ENCODE data around the gene PRDM13. TPM values are rescaled to one million over a fixed set of nuclear protein-coding genes. Genes with fewer than 3 reads are reported as not detected.
"Not testable (repeated sequence)": the region's sequence is repeated elsewhere in the genome, so short reads cannot be mapped to it uniquely, and the experiment has no call there.

Gene PRDM13
- total RNA-seq, 2 experiments from 2014 or later = not detected

GRCh38 chr6:99589907-99590493, 16.6 kb upstream of the PRDM13 start:
- POLR2A ChIA-PET = interaction anchor here (0.6 kb wide), 1 partner anchor 20 kb away, joined by 3 read pairs; no protein-coding TSS in a partner anchor
- CTCF ChIA-PET = interaction anchor here (1.3 to 1.7 kb wide), 2 partner anchors 18 to 27 kb away, joined by 3 to 6 read pairs; no protein-coding TSS in a partner anchor
- Mint-ChIP-seq H3K9me3 (no peaks in the 10 kb centered on the region), H3K27ac (no peak overlapping the region), H3K36me3 (ENCODE audit: low read depth) (peaks cover 2% of the 10 kb centered on the region), H3K27me3 (peaks cover 81% of the 10 kb centered on the region), H3K4me3 (peak overlapping the region; percentile 79), H3K4me1 (peaks cover 31% of the 10 kb centered on the region)
- DNase-seq = no peak

- Mint-ChIP-seq H3K27me3 (peaks cover 80% of the 10 kb centered on the region), H3K36me3 (ENCODE audit: low read depth) (peaks cover 2% of the 10 kb centered on the region), H3K27ac (no peak overlapping the region), H3K9me3 (peaks cover 1% of the 10 kb centered on the region), H3K4me3 (peak overlapping the region; percentile 16), H3K4me1 (peaks cover 31% of the 10 kb centered on the region)
- POLR2A ChIA-PET = no interaction called here
- no peak for DNase-seq
- CTCF ChIA-PET = no interaction called here
These were observed 15.6 kb upstream of the PRDM13 start for GRCh38 chr6:99590728-99591672.

GRCh38 chr6:99591673-99592364, 14.8 kb upstream of the PRDM13 start:
- ChIA-PET POLR2A (no interaction called here), CTCF (no interaction called here)
- H3K36me3 Mint-ChIP-seq (ENCODE audit: low read depth) = peaks cover 2% of the 10 kb centered on the region
- no peak for DNase-seq
- H3K9me3 Mint-ChIP-seq = peaks cover 1% of the 10 kb centered on the region
- no peak overlapping the region for H3K27ac Mint-ChIP-seq
- H3K27me3 Mint-ChIP-seq = peaks cover 83% of the 10 kb centered on the region
- H3K4me3 Mint-ChIP-seq = no peak overlapping the region
- peaks cover 31% of the 10 kb centered on the region for H3K4me1 Mint-ChIP-seq

GRCh38 chr6:99592900-99593299, 13.7 kb upstream of the PRDM13 start:
- H3K27me3 Mint-ChIP-seq = peaks cover 88% of the 10 kb centered on the region
- H3K9me3 Mint-ChIP-seq = peaks cover 1% of the 10 kb centered on the region
- no peak for DNase-seq
- no peak overlapping the region for H3K4me3 Mint-ChIP-seq
- peaks cover 31% of the 10 kb centered on the region for H3K4me1 Mint-ChIP-seq
- ChIA-PET CTCF (interaction anchor here (1.2 kb wide), 1 partner anchor 15 kb away, joined by 4 read pairs; no protein-coding TSS in a partner anchor), POLR2A (no interaction called here)
- H3K36me3 Mint-ChIP-seq (ENCODE audit: low read depth) = peaks cover 2% of the 10 kb centered on the region
- H3K27ac Mint-ChIP-seq = no peak overlapping the region

- H3K27ac Mint-ChIP-seq; H3K36me3 Mint-ChIP-seq (ENCODE audit: low read depth); H3K4me3 Mint-ChIP-seq; CTCF ChIA-PET; H3K9me3 Mint-ChIP-seq; DNase-seq; POLR2A ChIA-PET: not testable (repeated sequence)
- peaks cover 20% of the 10 kb centered on the region for H3K4me1 Mint-ChIP-seq
- peaks cover 87% of the 10 kb centered on the region for H3K27me3 Mint-ChIP-seq
These were observed 11.9 kb upstream of the PRDM13 start for GRCh38 chr6:99594696-99595095.

GRCh38 chr6:99602520-99603420, 3.9 kb upstream of the PRDM13 start:
- Mint-ChIP-seq H3K36me3 (ENCODE audit: low read depth) (no peaks in the 10 kb centered on the region), H3K4me1 (peaks cover 25% of the 10 kb centered on the region), H3K4me3 (peak overlapping the region; percentile 35), H3K27ac (no peak overlapping the region), H3K27me3 (peaks cover 89% of the 10 kb centered on the region), H3K9me3 (no peaks in the 10 kb centered on the region)
- ChIA-PET POLR2A (no interaction called here), CTCF (interaction anchor here (0.8 kb wide), 1 partner anchor 15 kb away, joined by 4 read pairs; no protein-coding TSS in a partner anchor)
- no peak for DNase-seq

- CTCF ChIA-PET = interaction anchor here (0.8 kb wide), 1 partner anchor 14 kb away, joined by 3 read pairs; no protein-coding TSS in a partner anchor
- H3K27ac Mint-ChIP-seq = peak overlapping the region; percentile 36
- H3K27me3 Mint-ChIP-seq = peaks cover 89% of the 10 kb centered on the region
- POLR2A ChIA-PET = no interaction called here
- H3K4me3 Mint-ChIP-seq = peak overlapping the region; percentile 41
- no peaks in the 10 kb centered on the region for H3K36me3 Mint-ChIP-seq (ENCODE audit: low read depth)
- no peak for DNase-seq
- H3K4me1 Mint-ChIP-seq = peaks cover 25% of the 10 kb centered on the region
- no peaks in the 10 kb centered on the region for H3K9me3 Mint-ChIP-seq
These were observed 3.0 kb upstream of the PRDM13 start for GRCh38 chr6:99603421-99604165.

GRCh38 chr6:99604166-99605073, 2.2 kb upstream of the PRDM13 start:
- Mint-ChIP-seq H3K4me3 (peak overlapping the region; percentile 22), H3K4me1 (peaks cover 31% of the 10 kb centered on the region), H3K27me3 (peaks cover 89% of the 10 kb centered on the region), H3K9me3 (no peaks in the 10 kb centered on the region), H3K27ac (peak overlapping the region; percentile 41), H3K36me3 (ENCODE audit: low read depth) (no peaks in the 10 kb centered on the region)
- no peak for DNase-seq
- CTCF ChIA-PET = interaction anchor here (0.8 to 1.5 kb wide), 2 partner anchors 13 to 852 kb away, joined by 3 to 5 read pairs; no protein-coding TSS in a partner anchor
- POLR2A ChIA-PET = no interaction called here

- ChIA-PET POLR2A (no interaction called here), CTCF (interaction anchor here (1.5 kb wide), 1 partner anchor 851 kb away, joined by 5 read pairs; no protein-coding TSS in a partner anchor)
- H3K36me3 Mint-ChIP-seq (ENCODE audit: low read depth) = no peaks in the 10 kb centered on the region
- peaks cover 89% of the 10 kb centered on the region for H3K27me3 Mint-ChIP-seq
- no peak overlapping the region for H3K4me3 Mint-ChIP-seq
- H3K4me1 Mint-ChIP-seq = peaks cover 36% of the 10 kb centered on the region
- DNase-seq = no peak
- H3K9me3 Mint-ChIP-seq = peaks cover 2% of the 10 kb centered on the region
- no peak overlapping the region for H3K27ac Mint-ChIP-seq
These were observed 1.4 kb upstream of the PRDM13 start for GRCh38 chr6:99605074-99605734.

GRCh38 chr6:99605911-99606655, 550 bp upstream of the PRDM13 start:
- Mint-ChIP-seq H3K4me1 (peaks cover 44% of the 10 kb centered on the region), H3K9me3 (peaks cover 2% of the 10 kb centered on the region), H3K27me3 (peaks cover 90% of the 10 kb centered on the region), H3K4me3 (no peak overlapping the region), H3K27ac (no peak overlapping the region), H3K36me3 (ENCODE audit: low read depth) (no peaks in the 10 kb centered on the region)
- CTCF ChIA-PET = interaction anchor here (1.5 kb wide), 1 partner anchor 850 kb away, joined by 5 read pairs; no protein-coding TSS in a partner anchor
- POLR2A ChIA-PET = no interaction called here
- no peak for DNase-seq

Measured in activated CD4-positive, alpha-beta T cell treated with anti-CD3 and anti-CD28 coated beads, Interleukin-2, amount 10 ng/mL, durations not matched to agents 7 days and 5 days (primary cell).